GM10248 (cell line): Measurements from ENCODE around the gene HHATL.

ENCODE experiments used
- CTCF ChIA-PET: fragments of 300-600 bp; sonication (Branson Sonifier 250); formaldehyde crosslinking; extraction: SDS; loops from one replicate; lab custom pipeline; 2021; ENCODE audit warnings: antibody characterized with exemption; lab: Yijun Ruan, JAX
- POLR2A ChIA-PET: fragments of 350-650 bp; sonication (Branson Sonifier 250); formaldehyde crosslinking; extraction: SDS; loops from one replicate; lab custom pipeline; 2020; ENCODE audit warnings: antibody characterized with exemption; lab: Yijun Ruan, JAX
- DNase-seq: peaks from one replicate; pipeline ENCODE4 v3.0.0; 2012; ENCODE audit errors: extremely low spot score
- CTCF ChIP-seq: IDR thresholded peaks from 2 replicates; pipeline ENCODE4 v1.5.1; 2012; ENCODE audit warnings: mild to moderate bottlenecking, low read depth; ENCODE audit errors: extremely low read depth, missing control alignments, control extremely low read depth

HHATL gene

GRCh38 chr3:42688016-42688415, 14.6 kb downstream of the HHATL start:
- TF ChIP-seq CTCF = no peak
- no peak for DNase-seq
- CTCF ChIA-PET = no interaction called here
- POLR2A ChIA-PET = interaction anchor here (0.6 kb wide), 1 partner anchor 25 kb away, joined by 4 read pairs; no protein-coding TSS in a partner anchor

- CTCF ChIA-PET = no interaction called here
- no peak for TF ChIP-seq CTCF
- POLR2A ChIA-PET = interaction anchor here (0.6 kb wide), 1 partner anchor 24 kb away, joined by 4 read pairs; no protein-coding TSS in a partner anchor
- DNase-seq = no peak
Measured at GRCh38 chr3:42686832-42687650, 15.6 kb downstream of the HHATL start.

- ChIA-PET CTCF (no interaction called here), POLR2A (no interaction called here)
- no peak for DNase-seq
- no peak for TF ChIP-seq CTCF
Measured at GRCh38 chr3:42685891-42686820, 16.4 kb downstream of the HHATL start.

GRCh38 chr3:42685363-42685881, 17.2 kb downstream of the HHATL start, which contains the start of gene KLHL40:
Gene KLHL40 (plus strand): TSS chr3:42685537. CDS start chr3:42685619, 82 bp downstream.
- TF ChIP-seq CTCF = no peak
- POLR2A ChIA-PET = no interaction called here
- no peak for DNase-seq
- CTCF ChIA-PET = no interaction called here

GRCh38 chr3:42684632-42685362, 17.8 kb downstream of the HHATL start:
- CTCF ChIA-PET = interaction anchor here (1.9 kb wide), 1 partner anchor 8 kb away, joined by 7 read pairs; no protein-coding TSS in a partner anchor
- no peak for TF ChIP-seq CTCF
- DNase-seq = no peak
- POLR2A ChIA-PET = no interaction called here
